Activated CD8-positive, alpha-beta memory T cell treated with anti-CD3 and anti-CD28 coated beads, Interleukin-2, amount 10 ng/mL, durations not matched to agents 7 days and 5 days (primary cell): ENCODE measurements around the gene FAM110A. TPM values are rescaled to one million over a fixed set of nuclear protein-coding genes. Genes with fewer than 3 reads are reported as not detected.
"Not testable (repeated sequence)": the region's sequence is repeated elsewhere in the genome, so short reads cannot be mapped to it uniquely, and the experiment has no call there.

ENCODE experiments used
- ATAC-seq: fragments of 150-1000 bp; cut with Tn5 transposase; one replicate; pipeline ENCODE4 v1.10.0; 2021; ENCODE audit warnings: moderate library complexity
- CTCF ChIA-PET: fragments of 350-600 bp; sonication (Branson Sonifier 250); formaldehyde crosslinking; loops from one replicate; lab custom pipeline; 2021; ENCODE audit warnings: antibody characterized with exemption; lab: Charles Lee
- DNase-seq: peaks from one replicate; pipeline ENCODE4 v3.0.0-alpha.2; 2020
- H3K27ac Mint-ChIP-seq: one replicate; pipeline ENCODE4 v1.8.0; 2021; ENCODE audit warnings: mild to moderate bottlenecking, mixed read lengths
- H3K27me3 Mint-ChIP-seq: one replicate; pipeline ENCODE4 v1.8.0; 2021; ENCODE audit warnings: mixed read lengths
- H3K36me3 Mint-ChIP-seq: one replicate; pipeline ENCODE4 v1.8.0; 2021; ENCODE audit warnings: mild to moderate bottlenecking, mixed read lengths
- H3K4me1 Mint-ChIP-seq: one replicate; pipeline ENCODE4 v1.8.0; 2021; ENCODE audit warnings: mixed read lengths
- H3K4me3 Mint-ChIP-seq: one replicate; pipeline ENCODE4 v1.8.0; 2021; ENCODE audit warnings: mild to moderate bottlenecking, moderate library complexity, mixed read lengths
- H3K9me3 Mint-ChIP-seq: one replicate; pipeline ENCODE4 v1.8.0; 2022; ENCODE audit warnings: low read depth, mixed read lengths
- total RNA-seq, 2 experiments: library from RNA; stranded (reverse); gene quantifications; one replicate each; pipeline ENCODE4 v1.2.3, GENCODE V29; 2021

FAM110A gene
- total RNA-seq, 2 experiments from 2014 or later = 34.3 to 37.0 TPM

GRCh38 chr20:840503-840857 is 7.0 kb downstream of the FAM110A start:
- H3K4me1 Mint-ChIP-seq = peaks cover 48% of the 10 kb centered on the region
- DNase-seq = no peak
- CTCF ChIA-PET = interaction anchor here (1.1 kb wide), 1 partner anchor 12 kb away, joined by 3 read pairs; no protein-coding TSS in a partner anchor

GRCh38 chr20:840858-841567 is 7.5 kb downstream of the FAM110A start:
- CTCF ChIA-PET = interaction anchor here (1.1 kb wide), 1 partner anchor 12 kb away, joined by 3 read pairs; no protein-coding TSS in a partner anchor
- no peak overlapping the region for H3K27ac Mint-ChIP-seq
- H3K36me3 Mint-ChIP-seq = peaks cover 25% of the 10 kb centered on the region
- peak; percentile 56 for DNase-seq
- peaks cover 2% of the 10 kb centered on the region for H3K9me3 Mint-ChIP-seq
- peak overlapping the region; percentile 52 for H3K4me3 Mint-ChIP-seq
- no peaks in the 10 kb centered on the region for H3K27me3 Mint-ChIP-seq
- no peak for ATAC-seq
- H3K4me1 Mint-ChIP-seq = peaks cover 48% of the 10 kb centered on the region

More at GRCh38 chr20:840503-840857, 7.0 kb downstream of the FAM110A start:
- peaks cover 21% of the 10 kb centered on the region for H3K36me3 Mint-ChIP-seq
- H3K27me3 Mint-ChIP-seq = no peaks in the 10 kb centered on the region
- H3K4me3 Mint-ChIP-seq = peak overlapping the region; percentile 52
- no peak for ATAC-seq
- peaks cover 2% of the 10 kb centered on the region for H3K9me3 Mint-ChIP-seq
- H3K27ac Mint-ChIP-seq = no peak overlapping the region

- Mint-ChIP-seq H3K4me1 (peaks cover 49% of the 10 kb centered on the region), H3K9me3 (peaks cover 2% of the 10 kb centered on the region), H3K4me3 (peak overlapping the region; percentile 26), H3K27ac (no peak overlapping the region), H3K36me3 (peaks cover 24% of the 10 kb centered on the region), H3K27me3 (no peaks in the 10 kb centered on the region)
- CTCF ChIA-PET = interaction anchor here (1.2 kb wide), 1 partner anchor 12 kb away, joined by 4 read pairs; no protein-coding TSS in a partner anchor
- no peak for ATAC-seq
- no peak for DNase-seq
Measured at GRCh38 chr20:841568-842546, 8.3 kb downstream of the FAM110A start.

- H3K27me3 Mint-ChIP-seq = no peaks in the 10 kb centered on the region
- DNase-seq = no peak
- no peak overlapping the region for H3K4me3 Mint-ChIP-seq
- peaks cover 20% of the 10 kb centered on the region for H3K36me3 Mint-ChIP-seq
- H3K27ac Mint-ChIP-seq = no peak overlapping the region
- ATAC-seq = no peak
- CTCF ChIA-PET = interaction anchor here (0.9 to 5.1 kb wide), 3 partner anchors 9 to 24 kb away, joined by 3 to 37 read pairs (median 4); partner anchors contain the start of gene FAM110A
- peaks cover 1% of the 10 kb centered on the region for H3K9me3 Mint-ChIP-seq
- peaks cover 51% of the 10 kb centered on the region for H3K4me1 Mint-ChIP-seq
Measured at GRCh38 chr20:842547-842940, 9.0 kb downstream of the FAM110A start.

GRCh38 chr20:843912-844311 is 10.4 kb downstream of the FAM110A start:
- Mint-ChIP-seq H3K27ac (no peak overlapping the region), H3K4me1 (peaks cover 51% of the 10 kb centered on the region), H3K27me3 (no peaks in the 10 kb centered on the region), H3K36me3 (peaks cover 17% of the 10 kb centered on the region), H3K9me3 (no peaks in the 10 kb centered on the region), H3K4me3 (no peak overlapping the region)
- ATAC-seq (no peak), DNase-seq (no peak)
- CTCF ChIA-PET = interaction anchor here (0.7 to 5.1 kb wide), 5 partner anchors 10 to 289 kb away, joined by 3 to 37 read pairs (median 3); partner anchors contain the start of gene FAM110A

- Mint-ChIP-seq H3K9me3 (no peaks in the 10 kb centered on the region), H3K27ac (peak overlapping the region; percentile 78), H3K36me3 (peaks cover 16% of the 10 kb centered on the region), H3K4me1 (peaks cover 52% of the 10 kb centered on the region), H3K27me3 (no peaks in the 10 kb centered on the region), H3K4me3 (peak overlapping the region; percentile 84)
- peak; percentile 95 for DNase-seq
- peak; percentile 90 for ATAC-seq
- CTCF ChIA-PET = interaction anchor here (0.7 to 5.1 kb wide), 5 partner anchors 9 to 288 kb away, joined by 3 to 37 read pairs (median 3); partner anchors contain the start of gene FAM110A
Measured at GRCh38 chr20:844473-845225, 11.1 kb downstream of the FAM110A start.

GRCh38 chr20:845226-845868 is 11.8 kb downstream of the FAM110A start:
- CTCF ChIA-PET = interaction anchor here (5.1 kb wide), 1 partner anchor 11 kb away, joined by 37 read pairs; the partner anchor contains the start of gene FAM110A
- ATAC-seq (no peak), DNase-seq (no peak)
- H3K27me3 Mint-ChIP-seq = no peaks in the 10 kb centered on the region
- peaks cover 57% of the 10 kb centered on the region for H3K4me1 Mint-ChIP-seq
- H3K36me3 Mint-ChIP-seq = peaks cover 15% of the 10 kb centered on the region
- H3K9me3 Mint-ChIP-seq = peaks cover under 1% of the 10 kb centered on the region
- peak overlapping the region; percentile 86 for H3K27ac Mint-ChIP-seq
- H3K4me3 Mint-ChIP-seq = peak overlapping the region; percentile 84

GRCh38 chr20:845941-846893 is 12.7 kb downstream of the FAM110A start:
- no peak for ATAC-seq
- H3K27me3 Mint-ChIP-seq = no peaks in the 10 kb centered on the region
- peaks cover 22% of the 10 kb centered on the region for H3K36me3 Mint-ChIP-seq
- no peak for DNase-seq
- peaks cover 61% of the 10 kb centered on the region for H3K4me1 Mint-ChIP-seq
- peak overlapping the region; percentile 86 for H3K27ac Mint-ChIP-seq
- peak overlapping the region; percentile 84 for H3K4me3 Mint-ChIP-seq
- CTCF ChIA-PET = interaction anchor here (0.7 to 5.1 kb wide), 9 partner anchors 8 to 367 kb away, joined by 3 to 37 read pairs (median 3); partner anchors contain the start of gene FAM110A
- H3K9me3 Mint-ChIP-seq = peaks cover 4% of the 10 kb centered on the region

GRCh38 chr20:846894-847278 is 13.4 kb downstream of the FAM110A start:
- CTCF ChIA-PET = interaction anchor here (0.7 to 5.1 kb wide), 10 partner anchors 8 to 366 kb away, joined by 3 to 37 read pairs (median 4); partner anchors contain the start of gene FAM110A
- Mint-ChIP-seq H3K9me3 (peaks cover 4% of the 10 kb centered on the region), H3K36me3 (peaks cover 26% of the 10 kb centered on the region), H3K27me3 (no peaks in the 10 kb centered on the region), H3K4me1 (peaks cover 65% of the 10 kb centered on the region), H3K4me3 (peak overlapping the region; percentile 84), H3K27ac (peak overlapping the region; percentile 86)
- ATAC-seq = peak; percentile 62
- DNase-seq = peak; percentile 82

- Mint-ChIP-seq H3K4me1 (peaks cover 63% of the 10 kb centered on the region), H3K4me3 (no peak overlapping the region), H3K36me3 (peaks cover 29% of the 10 kb centered on the region), H3K27me3 (no peaks in the 10 kb centered on the region), H3K9me3 (peaks cover 4% of the 10 kb centered on the region), H3K27ac (no peak overlapping the region)
- no peak for ATAC-seq
- DNase-seq = no peak
- CTCF ChIA-PET = interaction anchor here (0.7 kb wide), 1 partner anchor 9 kb away, joined by 3 read pairs; no protein-coding TSS in a partner anchor
Measured at GRCh38 chr20:848193-848592, 14.7 kb downstream of the FAM110A start.

GRCh38 chr20:848731-849130 is 15.2 kb downstream of the FAM110A start:
- H3K9me3 Mint-ChIP-seq, DNase-seq, H3K27me3 Mint-ChIP-seq, H3K27ac Mint-ChIP-seq, H3K4me3 Mint-ChIP-seq, ATAC-seq: not testable (repeated sequence)
- CTCF ChIA-PET = interaction anchor here (1.2 kb wide), 1 partner anchor 9 kb away, joined by 3 read pairs; no protein-coding TSS in a partner anchor
- Mint-ChIP-seq H3K4me1 (peaks cover 65% of the 10 kb centered on the region), H3K36me3 (peaks cover 33% of the 10 kb centered on the region)
